Breast epithelium (tissue), 4 donors: ENCODE data around the gene GRB14. TPM values are rescaled to one million over a fixed set of nuclear protein-coding genes. Genes with fewer than 3 reads are reported as not detected.

Experiments
- DNase-seq, 2 donors: peaks; one replicate each; pipeline ENCODE4 v3.0.0-alpha.2; 2019; ENCODE audit warnings: low spot score in 2 of 2
- H3K27ac ChIP-seq, 2 donors: fragments of 200-600 bp; sonication (generic) in 1 of 2; one replicate each; pipeline ENCODE4 v1.5.1; 2016 to 2019; ENCODE audit warnings: mild to moderate bottlenecking in 1 of 2
- H3K27me3 ChIP-seq, 2 donors: fragments of 200-600 bp; sonication (generic) in 1 of 2; one replicate each; pipeline versions ENCODE4 v1.5.1 to v1.6.0; 2017 to 2019; ENCODE audit warnings: control low read depth in 1 of 2, mild to moderate bottlenecking in 1 of 2
- H3K36me3 ChIP-seq: fragments of 200-600 bp; one replicate; pipeline ENCODE4 v1.5.1; 2019
- H3K4me1 ChIP-seq, 2 donors: fragments of 200-600 bp; sonication (generic); one replicate each; pipeline ENCODE4 v1.5.1; 2016 to 2019; ENCODE audit warnings: control low read depth in 1 of 2
- H3K4me3 ChIP-seq, 3 donors: fragments of 200-600 bp; sonication (generic); 1 replicate in 2 of 3; 2 replicates in 1 of 3; pipeline ENCODE4 v1.5.1; 2016 to 2019; ENCODE audit warnings: mild to moderate bottlenecking in 3 of 3, moderate library complexity in 2 of 3
- H3K9me3 ChIP-seq, 2 donors: fragments of 200-600 bp; sonication (generic) in 1 of 2; one replicate each; pipeline ENCODE4 v1.5.1; 2016 to 2019; ENCODE audit warnings: control low read depth in 1 of 2
- CTCF ChIP-seq, 3 donors: fragments of 450-650 bp; IDR thresholded peaks; one replicate each; pipeline ENCODE4 v1.5.1; 2016 to 2017; ENCODE audit warnings: antibody characterized with exemption in 3 of 3, mild to moderate bottlenecking in 3 of 3, moderate library complexity in 3 of 3
- POLR2A ChIP-seq: fragments of 450-650 bp; IDR thresholded peaks from one replicate; pipeline ENCODE4 v1.6.1; 2016; ENCODE audit warnings: antibody characterized with exemption, mild to moderate bottlenecking, moderate library complexity
- POLR2AphosphoS5 ChIP-seq, 3 donors: sonication (generic); formaldehyde crosslinking; IDR thresholded peaks; one replicate each; pipeline ENCODE4 v1.6.1; 2017; ENCODE audit warnings: antibody characterized with exemption in 3 of 3
- intact Hi-C: fragments of 100-400 bp; cut with DNase I; formaldehyde crosslinking; loops from one replicate; pipeline ENCODE4 v1.15.1; 2023; ENCODE audit warnings: low total_unique reads
- total RNA-seq, 3 donors: library from RNA; depleted of rRNA; stranded (reverse); fragments of >200 nt; gene quantifications; one replicate each; pipeline ENCODE4 v1.1.0, GENCODE V29; 2016

The GRB14 gene
- total RNA-seq, 3 donors from 2014 or later = 2.5 to 13.1 (median 4.6) TPM

GRCh38 chr2:164617466-164617865 lies 3.8 kb downstream of the GRB14 start:
- H3K4me3 ChIP-seq = no peak overlapping the region
- intact Hi-C loops = no loop called here
- no peaks in the 10 kb centered on the region for H3K4me1 ChIP-seq
- TF ChIP-seq POLR2AphosphoS5 (IDR thresholded peaks at IDR 0.05) (no peak), POLR2A (no peak), CTCF (IDR thresholded peaks at IDR 0.05) (no peak)
- H3K36me3 ChIP-seq = no peaks in the 10 kb centered on the region
- H3K27me3 ChIP-seq = peaks cover 0 to 4% of the 10 kb centered on the region in 2 donors
- no peak for DNase-seq
- no peak overlapping the region for H3K27ac ChIP-seq
- H3K9me3 ChIP-seq = no peaks in the 10 kb centered on the region

GRCh38 chr2:164613321-164613982 lies 7.8 kb downstream of the GRB14 start:
- no peak overlapping the region for H3K4me3 ChIP-seq
- no peak for DNase-seq
- no peak overlapping the region for H3K27ac ChIP-seq
- no peaks in the 10 kb centered on the region for H3K4me1 ChIP-seq
- H3K9me3 ChIP-seq = no peaks in the 10 kb centered on the region
- H3K36me3 ChIP-seq = no peaks in the 10 kb centered on the region
- TF ChIP-seq POLR2A = no peak
- TF ChIP-seq POLR2AphosphoS5 (IDR thresholded peaks at IDR 0.05) = no peak
- TF ChIP-seq CTCF (IDR thresholded peaks at IDR 0.05) = no peak
- intact Hi-C loops = no loop called here
- H3K27me3 ChIP-seq = no peaks in the 10 kb centered on the region

- Histone ChIP-seq H3K27ac (no peak overlapping the region), H3K27me3 (no peaks in the 10 kb centered on the region), H3K4me1 (no peaks in the 10 kb centered on the region), H3K36me3 (no peaks in the 10 kb centered on the region), H3K4me3 (no peak overlapping the region), H3K9me3 (no peaks in the 10 kb centered on the region)
- intact Hi-C loops = no loop called here
- no peak for DNase-seq
- TF ChIP-seq POLR2AphosphoS5 (IDR thresholded peaks at IDR 0.05) (no peak), CTCF (IDR thresholded peaks at IDR 0.05) (no peak), POLR2A (no peak)
These were observed 11.5 kb downstream of the GRB14 start for GRCh38 chr2:164609790-164610189.

- H3K27ac ChIP-seq = no peak overlapping the region
- no peak for DNase-seq
- no peak overlapping the region for H3K4me3 ChIP-seq
- no peaks in the 10 kb centered on the region for H3K9me3 ChIP-seq
- no peaks in the 10 kb centered on the region for H3K4me1 ChIP-seq
- intact Hi-C loops = no loop called here
- H3K36me3 ChIP-seq = no peaks in the 10 kb centered on the region
- TF ChIP-seq CTCF (IDR thresholded peaks at IDR 0.05) (no peak), POLR2A (no peak), POLR2AphosphoS5 (IDR thresholded peaks at IDR 0.05) (no peak)
- no peaks in the 10 kb centered on the region for H3K27me3 ChIP-seq
These were observed 14.7 kb downstream of the GRB14 start for GRCh38 chr2:164606557-164606956.

GRCh38 chr2:164605295-164605694 lies 16.0 kb downstream of the GRB14 start:
- Histone ChIP-seq H3K9me3 (no peaks in the 10 kb centered on the region), H3K4me3 (no peak overlapping the region), H3K27me3 (no peaks in the 10 kb centered on the region), H3K4me1 (no peaks in the 10 kb centered on the region), H3K36me3 (no peaks in the 10 kb centered on the region), H3K27ac (no peak overlapping the region)
- TF ChIP-seq CTCF (IDR thresholded peaks at IDR 0.05) (no peak), POLR2A (no peak), POLR2AphosphoS5 (IDR thresholded peaks at IDR 0.05) (no peak)
- DNase-seq = no peak
- intact Hi-C loops = no loop called here
